GM12801 (cell line): ENCODE data around the gene PKD1L1.
A peak's percentile ranks its signal among the peaks of the same experiment; 100 is the strongest.

Experiments
- CTCF ChIP-seq: IDR thresholded peaks from one replicate; pipeline ENCODE4 v1.5.1; 2011; ENCODE audit warnings: control low read depth; ENCODE audit not compliant: insufficient read length; ENCODE audit errors: extremely low read depth

PKD1L1 gene

GRCh38 chr7:47982610-47983009 lies 34.3 kb upstream of the PKD1L1 start:
- TF ChIP-seq CTCF, result no peak

- no peak for TF ChIP-seq CTCF
Measured at GRCh38 chr7:47979832-47980181, 31.5 kb upstream of the PKD1L1 start.

- no peak for TF ChIP-seq CTCF
Measured at GRCh38 chr7:47979145-47979831, 31.0 kb upstream of the PKD1L1 start, which contains the start of gene HUS1. Gene HUS1 (minus strand): TSS chr7:47979615. CDS start chr7:47979519, 96 bp downstream.

DNA sequence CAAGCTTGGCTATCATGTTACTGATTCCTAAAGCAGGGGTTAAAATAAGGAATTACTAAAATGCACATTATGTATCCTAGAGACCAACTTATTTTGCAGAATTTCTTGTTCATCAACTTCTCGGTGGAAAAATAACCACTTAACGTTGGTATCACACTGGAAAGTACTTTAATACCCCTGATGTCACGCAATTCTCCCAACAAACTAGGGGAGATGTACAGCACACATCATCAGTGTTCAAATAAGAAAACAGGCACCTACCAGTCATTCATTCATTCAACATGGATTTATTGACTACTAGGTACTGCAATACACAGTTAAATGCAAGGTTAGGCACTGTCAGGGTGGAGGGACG lies 30.5 kb upstream of the PKD1L1 start:
- TF ChIP-seq CTCF, result no peak

DNA sequence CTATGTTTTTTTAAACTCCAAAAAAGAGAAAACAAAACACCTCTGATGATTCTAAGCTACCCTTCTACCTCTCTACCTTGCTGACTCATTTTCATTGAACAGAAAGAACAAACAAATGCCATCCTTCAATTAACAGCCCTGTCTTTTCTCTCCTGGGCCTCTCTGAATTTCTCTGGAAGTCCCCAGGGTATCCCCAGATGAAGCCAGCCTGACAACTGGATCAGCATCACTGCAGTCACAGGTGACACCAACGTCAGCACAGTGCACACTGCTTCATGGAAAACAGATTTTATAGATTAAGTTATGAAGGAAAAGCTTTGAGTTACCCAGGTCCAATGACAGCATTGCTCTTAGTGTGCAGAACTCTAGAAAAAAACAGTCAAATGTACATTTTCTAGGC lies 25.5 kb upstream of the PKD1L1 start:
- no peak for TF ChIP-seq CTCF

- no peak for TF ChIP-seq CTCF
Measured at GRCh38 chr7:47970761-47971160, 22.5 kb upstream of the PKD1L1 start.

GRCh38 chr7:47968847-47969774 lies 20.8 kb upstream of the PKD1L1 start:
- peak; percentile 65 for TF ChIP-seq CTCF
